Pancreas (tissue), 10 donors: Measurements from ENCODE around the gene TRIM14. TPM values are rescaled to one million over a fixed set of nuclear protein-coding genes. Genes with fewer than 3 reads are reported as not detected.

Experiments
- ATAC-seq, 4 donors: fragments of 200-7000 bp; cut with Tn5 transposase; one replicate each; pipeline versions ENCODE4 v1.8.0 to v1.9.1; 2020; ENCODE audit warnings: mild to moderate bottlenecking in 4 of 4, moderate library complexity in 4 of 4
- DNase-seq, 6 donors: peaks; one replicate each; pipeline ENCODE4 v3.0.0-alpha.2; 2020
- FAIRE-seq: peaks from 2 replicates; lab custom pipeline; 2012; peaks lifted over from hg19 to GRCh38; lab: Jason Lieb, UNC
- H3K27ac ChIP-seq, 4 donors: fragments of 200-600 bp; sonication (generic); 1 replicate in 3 of 4; 2 replicates in 1 of 4; pipeline versions ENCODE4 v1.5.0 to v1.8.0; 2020
- H3K27me3 ChIP-seq, 4 donors: fragments of 200-600 bp; one replicate each; pipeline ENCODE4 v1.8.0; 2021
- H3K36me3 ChIP-seq, 3 donors: fragments of 200-600 bp; sonication (generic) in 1 of 3; one replicate each; pipeline versions ENCODE4 v1.5.0 to v1.8.0; 2020 to 2021
- H3K4me1 ChIP-seq, 3 donors: fragments of 200-600 bp; one replicate each; pipeline ENCODE4 v1.8.0; 2021
- H3K4me3 ChIP-seq, 4 donors: fragments of 200-600 bp; sonication (generic) in 2 of 4; one replicate each; pipeline versions ENCODE4 v1.5.0 to v1.8.0; 2020 to 2021
- H3K9me3 ChIP-seq, 4 donors: fragments of 200-600 bp; one replicate each; pipeline ENCODE4 v1.8.0; 2021
- WGBS, 2 donors: extraction: QIAGEN DNeasy Blood & Tissue Kit; methylation state at CpG; one replicate each; pipeline ENCODE4 v1.1.7; 2013; 5-methylcytosine and 5-hydroxymethylcytosine counted together
- intact Hi-C, 3 donors: fragments of 100-400 bp; cut with DNase I; formaldehyde crosslinking; loops; one replicate each; pipeline versions ENCODE4 v1.11.1 to v1.14.2; 2022
- polyA plus RNA-seq, 2 donors: library from polyadenylated mRNA; stranded (reverse); fragments of 200-250 nt; gene quantifications; one replicate each; pipeline ENCODE4 v1.2.3, GENCODE V29; 2013
- total RNA-seq, 6 donors: library from RNA; stranded (reverse); fragmentation: NEBNext Ultra II Directional in 4 of 6; extraction: Animal tissue kit (Norgen Biotek cat#: 25700) in 4 of 6; gene quantifications; one replicate each; pipeline versions ENCODE4 v1.2.1 to v1.2.4, GENCODE V29; 2021 to 2023
- TF ChIP-seq, protein P1 (sequence below), 4 donors: fragments of 200-600 bp; sonication (generic) in 3 of 4; IDR thresholded peaks; one replicate each; pipeline versions ENCODE4 v1.5.0 to v1.8.0; 2021; ENCODE audit warnings: antibody characterized with exemption in 4 of 4
- donor health status: healthy with polysubstance abuse.
- donor health status: DM: no; HTN: no; CAD: no; lungs with moderate emphysema.
- donor health status: DM: no; HTN: no; CAD: no.
- donor health status: control.
- donor health status: control.
- donor health status: Bipolar disorder and iron deficiency.
- donor health status: DM: yes; HTN: yes; CAD: no.
- donor health status: DM: no; HTN: no; CAD: no.
- donor health status: DM: no; HTN: no; CAD: no.
- donor health status: DM: yes; HTN: yes; CAD: no.

Gene TRIM14
- total and polyA plus RNA-seq, 8 donors: 1.2 to 10.4 (median 1.9) TPM

DNA sequence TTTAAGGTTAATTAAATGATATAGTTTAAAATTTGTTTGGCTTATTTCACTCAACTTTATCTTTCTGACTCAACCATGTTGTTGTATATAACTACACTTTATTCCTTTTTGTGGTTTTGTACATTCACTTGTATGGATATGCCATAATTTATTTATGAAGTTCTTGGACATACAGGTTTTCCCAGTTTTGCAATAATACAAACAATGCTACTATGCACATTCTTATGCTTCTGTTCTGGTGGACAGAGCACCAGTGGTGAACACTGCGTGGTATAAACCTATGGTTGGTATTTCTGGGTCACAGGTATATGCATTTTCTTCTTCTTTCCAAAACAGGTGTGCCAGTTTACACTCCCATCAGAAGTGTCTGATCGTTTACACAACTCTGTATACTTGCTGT lies 35.7 kb upstream of the TRIM14 start:
- 81 to 82% methylated on average over 2 of the region's 2 CpGs for WGBS, 2 donors

DNA sequence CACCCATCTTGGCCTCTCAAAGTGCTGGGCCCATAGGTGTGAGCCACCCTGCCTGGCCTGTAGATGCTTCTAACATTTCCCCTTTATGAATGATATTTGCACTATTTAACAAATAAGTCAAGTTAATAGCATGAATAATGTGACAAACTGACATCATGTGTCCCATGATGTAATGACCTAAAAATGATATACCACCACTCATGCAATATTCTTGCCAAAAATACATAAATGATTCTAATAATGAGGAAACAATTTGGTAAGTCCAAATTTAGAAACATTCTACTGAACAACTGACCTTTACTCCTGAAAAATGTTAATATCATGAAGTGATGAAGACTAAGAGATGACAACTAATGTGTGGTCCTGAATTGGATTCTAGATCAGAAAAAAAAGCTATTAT lies 33.5 kb upstream of the TRIM14 start:
- no peak for ATAC-seq
- DNase-seq: no peak
- Histone ChIP-seq H3K4me1 (no peaks in the 10 kb centered on the region), H3K9me3 (no peaks in the 10 kb centered on the region), H3K36me3 (no peaks in the 10 kb centered on the region), H3K4me3 (no peak overlapping the region), H3K27me3 (no peaks in the 10 kb centered on the region), H3K27ac (no peak overlapping the region)
- intact Hi-C loops: no loop called here
- TF ChIP-seq, protein P1, sequence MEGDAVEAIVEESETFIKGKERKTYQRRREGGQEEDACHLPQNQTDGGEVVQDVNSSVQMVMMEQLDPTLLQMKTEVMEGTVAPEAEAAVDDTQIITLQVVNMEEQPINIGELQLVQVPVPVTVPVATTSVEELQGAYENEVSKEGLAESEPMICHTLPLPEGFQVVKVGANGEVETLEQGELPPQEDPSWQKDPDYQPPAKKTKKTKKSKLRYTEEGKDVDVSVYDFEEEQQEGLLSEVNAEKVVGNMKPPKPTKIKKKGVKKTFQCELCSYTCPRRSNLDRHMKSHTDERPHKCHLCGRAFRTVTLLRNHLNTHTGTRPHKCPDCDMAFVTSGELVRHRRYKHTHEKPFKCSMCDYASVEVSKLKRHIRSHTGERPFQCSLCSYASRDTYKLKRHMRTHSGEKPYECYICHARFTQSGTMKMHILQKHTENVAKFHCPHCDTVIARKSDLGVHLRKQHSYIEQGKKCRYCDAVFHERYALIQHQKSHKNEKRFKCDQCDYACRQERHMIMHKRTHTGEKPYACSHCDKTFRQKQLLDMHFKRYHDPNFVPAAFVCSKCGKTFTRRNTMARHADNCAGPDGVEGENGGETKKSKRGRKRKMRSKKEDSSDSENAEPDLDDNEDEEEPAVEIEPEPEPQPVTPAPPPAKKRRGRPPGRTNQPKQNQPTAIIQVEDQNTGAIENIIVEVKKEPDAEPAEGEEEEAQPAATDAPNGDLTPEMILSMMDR (IDR thresholded peaks at IDR 0.05): no peak
- FAIRE-seq: no peak

More for the DNA sequence above, 35.7 kb upstream of the TRIM14 start:
- intact Hi-C loops: no loop called here
- H3K27ac ChIP-seq: no peak overlapping the region
- ATAC-seq (no peak), FAIRE-seq (no peak), DNase-seq (no peak)
- H3K4me1 ChIP-seq: no peaks in the 10 kb centered on the region
- no peaks in the 10 kb centered on the region for H3K9me3 ChIP-seq
- no peaks in the 10 kb centered on the region for H3K27me3 ChIP-seq
- no peak overlapping the region for H3K4me3 ChIP-seq
- H3K36me3 ChIP-seq: no peaks in the 10 kb centered on the region
- TF ChIP-seq, protein P1 (IDR thresholded peaks at IDR 0.05): no peak

DNA sequence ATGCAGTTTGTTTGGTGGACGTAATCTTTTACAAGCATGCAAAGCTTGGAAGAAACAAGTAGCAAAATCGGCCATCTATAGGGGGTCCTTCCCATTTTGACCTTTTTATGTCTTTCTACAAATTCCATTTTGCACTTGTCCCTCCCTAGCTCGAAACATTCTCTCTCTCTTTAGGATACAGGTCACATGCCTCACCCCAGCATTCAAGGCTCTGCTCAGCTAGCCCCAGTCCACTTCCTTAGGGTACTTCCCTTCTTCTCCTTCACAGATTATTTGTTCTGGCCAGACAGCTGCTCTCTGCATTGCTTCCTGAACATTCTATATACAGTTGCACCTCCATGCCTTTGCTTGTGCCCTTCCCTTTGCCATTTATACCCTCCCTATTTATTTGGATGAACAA lies 31.7 kb upstream of the TRIM14 start:
- Histone ChIP-seq H3K27me3 (no peaks in the 10 kb centered on the region), H3K27ac (no peak overlapping the region), H3K4me1 (peaks cover under 1 to 5% (median 3%) of the 10 kb centered on the region in 3 donors), H3K4me3 (no peak overlapping the region), H3K36me3 (no peaks in the 10 kb centered on the region), H3K9me3 (no peaks in the 10 kb centered on the region)
- DNase-seq (no peak), ATAC-seq (peak in 1 of 4 donors; percentile 33), FAIRE-seq (no peak)
- WGBS, 2 donors: 63 to 75% methylated on average over 3 of the region's 3 CpGs
- intact Hi-C loops: no loop called here
- TF ChIP-seq, protein P1 (IDR thresholded peaks at IDR 0.05): no peak

DNA sequence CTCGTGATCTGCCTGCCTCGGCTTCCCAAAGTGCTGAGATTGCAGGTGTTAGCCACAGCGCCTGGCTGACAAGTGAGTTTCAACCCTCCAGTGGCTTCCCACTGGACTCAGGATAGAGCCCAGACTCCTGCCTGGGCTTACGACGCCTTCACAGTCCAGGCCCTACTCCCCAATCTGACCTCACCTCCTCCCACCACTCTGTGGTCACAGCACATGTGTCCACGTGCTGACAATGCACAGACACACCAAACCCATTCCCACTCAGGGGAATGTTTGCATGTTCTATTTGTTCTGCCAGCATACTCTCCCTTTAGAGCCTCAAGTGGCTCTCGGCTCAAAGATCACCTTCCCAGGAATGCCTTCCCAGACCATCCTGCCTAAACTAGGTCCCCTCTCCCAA lies 31.1 kb upstream of the TRIM14 start:
- no peak for DNase-seq
- no peaks in the 10 kb centered on the region for H3K9me3 ChIP-seq
- H3K27ac ChIP-seq: no peak overlapping the region
- ATAC-seq: no peak
- intact Hi-C loops: no loop called here
- FAIRE-seq: no peak
- WGBS, 2 donors: 75 to 82% methylated on average over 7 of the region's 7 CpGs
- H3K4me1 ChIP-seq: peaks cover 4 to 6% (median 4%) of the 10 kb centered on the region in 3 donors
- H3K4me3 ChIP-seq: no peak overlapping the region
- TF ChIP-seq, protein P1 (IDR thresholded peaks at IDR 0.05): no peak
- no peaks in the 10 kb centered on the region for H3K36me3 ChIP-seq
- H3K27me3 ChIP-seq: no peaks in the 10 kb centered on the region

DNA sequence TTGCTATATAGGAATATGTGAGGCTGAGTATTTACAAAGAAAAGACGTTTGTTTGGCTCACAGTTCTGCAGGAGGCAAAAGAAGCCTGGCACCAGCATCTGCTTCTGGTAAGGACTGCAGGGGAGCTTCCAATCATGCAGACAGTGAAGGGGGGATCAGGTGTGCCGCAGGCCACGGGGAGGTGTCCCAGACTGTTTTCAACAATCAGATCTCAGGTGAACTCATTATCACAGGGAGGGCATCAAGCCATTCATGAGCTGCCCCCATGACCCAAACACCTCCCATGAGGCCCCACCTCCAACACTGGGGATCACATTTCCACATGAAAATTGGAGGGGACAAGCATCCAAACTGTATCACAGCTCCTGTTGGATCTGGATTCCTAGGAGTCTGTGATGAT lies 30.4 kb upstream of the TRIM14 start:
- no peaks in the 10 kb centered on the region for H3K9me3 ChIP-seq
- no peak overlapping the region for H3K27ac ChIP-seq
- intact Hi-C loops: no loop called here
- TF ChIP-seq, protein P1 (IDR thresholded peaks at IDR 0.05): no peak
- DNase-seq (no peak), ATAC-seq (no peak), FAIRE-seq (no peak)
- H3K4me3 ChIP-seq: no peak overlapping the region
- H3K4me1 ChIP-seq: peaks cover 4 to 6% (median 4%) of the 10 kb centered on the region in 3 donors
- 56 to 73% methylated on average over 3 of the region's 3 CpGs for WGBS, 2 donors
- no peaks in the 10 kb centered on the region for H3K27me3 ChIP-seq
- no peaks in the 10 kb centered on the region for H3K36me3 ChIP-seq
